ENCODE data around the gene EEF2K.

- TF ChIP-seq CTCF (IDR thresholded peaks at IDR 0.05) = no peak
- TF ChIP-seq EZH2 (IDR thresholded peaks at IDR 0.05; ENCODE audit: borderline replicate concordance, insufficient read depth, low read depth, low read length, poor library complexity, severe bottlenecking) = no peak
Measured at GRCh38 chr16:22333457-22333994, 127.4 kb downstream of the EEF2K start.
